ENCODE results near the gene PARP16. TPM values are rescaled to one million over a fixed set of nuclear protein-coding genes. Genes with fewer than 3 reads are reported as not detected.

Gene PARP16
- total RNA-seq, 4 donors from 2014 or later: 7.0 to 23.1 (median 8.1) TPM

DNA sequence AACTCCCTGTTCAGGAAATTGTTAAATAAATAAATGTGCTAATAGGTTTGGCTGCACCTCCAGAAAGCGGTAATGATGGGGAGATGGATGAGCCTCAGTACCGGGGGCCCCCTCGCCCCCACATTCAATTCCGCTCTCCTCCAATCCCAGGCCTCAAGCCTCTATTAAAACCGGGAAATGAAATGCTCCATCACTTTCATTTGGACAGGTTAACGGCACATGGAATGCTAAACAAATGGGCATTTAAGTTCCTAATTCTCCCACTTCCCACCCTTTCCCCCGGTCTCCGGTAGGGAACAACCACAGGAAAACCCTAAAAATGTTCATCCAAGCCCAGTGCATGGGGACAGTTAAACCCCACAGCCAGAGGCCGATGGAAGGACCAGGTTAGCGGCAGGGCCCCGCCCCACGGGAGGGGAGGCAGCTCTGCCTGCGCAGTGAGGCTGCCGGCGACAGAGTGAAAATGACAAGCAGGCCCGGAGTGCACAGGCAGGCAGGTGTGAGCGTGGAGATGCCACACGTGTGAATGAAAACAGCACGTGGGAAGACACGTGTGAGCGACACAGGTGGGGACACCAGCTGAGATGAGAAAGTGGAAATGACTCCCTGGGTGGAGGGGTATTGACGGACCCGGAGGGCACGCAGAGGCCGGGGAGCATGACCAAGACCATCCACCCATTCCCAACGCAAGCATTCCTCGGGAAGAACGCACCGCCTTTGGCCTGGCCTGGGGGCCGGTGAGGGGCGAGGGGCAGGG is 45.9 kb upstream of the PARP16 start:
- Histone ChIP-seq H3K9me3 (no peaks in the 10 kb centered on the region), H3K27me3 (no peaks in the 10 kb centered on the region), H3K4me3 (no peak overlapping the region), H3K4me1 (no peaks in the 10 kb centered on the region), H3K27ac (no peak overlapping the region), H3K36me3 (no peaks in the 10 kb centered on the region)
- TF ChIP-seq POLR2A (IDR thresholded peaks at IDR 0.05): no peak
- TF ChIP-seq, protein P1, sequence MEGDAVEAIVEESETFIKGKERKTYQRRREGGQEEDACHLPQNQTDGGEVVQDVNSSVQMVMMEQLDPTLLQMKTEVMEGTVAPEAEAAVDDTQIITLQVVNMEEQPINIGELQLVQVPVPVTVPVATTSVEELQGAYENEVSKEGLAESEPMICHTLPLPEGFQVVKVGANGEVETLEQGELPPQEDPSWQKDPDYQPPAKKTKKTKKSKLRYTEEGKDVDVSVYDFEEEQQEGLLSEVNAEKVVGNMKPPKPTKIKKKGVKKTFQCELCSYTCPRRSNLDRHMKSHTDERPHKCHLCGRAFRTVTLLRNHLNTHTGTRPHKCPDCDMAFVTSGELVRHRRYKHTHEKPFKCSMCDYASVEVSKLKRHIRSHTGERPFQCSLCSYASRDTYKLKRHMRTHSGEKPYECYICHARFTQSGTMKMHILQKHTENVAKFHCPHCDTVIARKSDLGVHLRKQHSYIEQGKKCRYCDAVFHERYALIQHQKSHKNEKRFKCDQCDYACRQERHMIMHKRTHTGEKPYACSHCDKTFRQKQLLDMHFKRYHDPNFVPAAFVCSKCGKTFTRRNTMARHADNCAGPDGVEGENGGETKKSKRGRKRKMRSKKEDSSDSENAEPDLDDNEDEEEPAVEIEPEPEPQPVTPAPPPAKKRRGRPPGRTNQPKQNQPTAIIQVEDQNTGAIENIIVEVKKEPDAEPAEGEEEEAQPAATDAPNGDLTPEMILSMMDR (IDR thresholded peaks at IDR 0.05): no peak
- DNase-seq: no peak

DNA sequence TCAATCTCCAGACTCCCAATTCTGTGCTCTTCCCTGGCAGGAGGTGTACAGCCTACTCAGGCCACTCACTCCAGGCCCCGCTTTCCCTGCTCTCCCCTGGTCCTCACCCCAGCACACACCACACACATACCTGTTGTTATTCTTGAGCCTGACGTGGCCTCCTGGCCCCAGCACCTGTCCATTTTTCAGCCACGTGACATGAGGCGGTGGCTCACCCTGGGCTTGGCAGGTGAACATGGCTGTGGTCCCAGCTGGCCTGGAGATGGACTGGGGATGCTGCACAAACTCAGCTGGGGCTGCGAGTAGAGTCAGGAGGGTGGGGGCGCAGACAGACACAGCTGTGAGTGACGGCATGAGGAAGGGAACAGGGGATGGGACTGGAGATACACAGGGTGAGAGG is 45.1 kb upstream of the PARP16 start:
- Histone ChIP-seq H3K27ac (no peak overlapping the region), H3K4me3 (no peak overlapping the region), H3K4me1 (no peaks in the 10 kb centered on the region), H3K36me3 (no peaks in the 10 kb centered on the region), H3K9me3 (no peaks in the 10 kb centered on the region), H3K27me3 (no peaks in the 10 kb centered on the region)
- no peak for TF ChIP-seq POLR2A (IDR thresholded peaks at IDR 0.05)
- TF ChIP-seq, protein P1 (IDR thresholded peaks at IDR 0.05): no peak
- DNase-seq: no peak

DNA sequence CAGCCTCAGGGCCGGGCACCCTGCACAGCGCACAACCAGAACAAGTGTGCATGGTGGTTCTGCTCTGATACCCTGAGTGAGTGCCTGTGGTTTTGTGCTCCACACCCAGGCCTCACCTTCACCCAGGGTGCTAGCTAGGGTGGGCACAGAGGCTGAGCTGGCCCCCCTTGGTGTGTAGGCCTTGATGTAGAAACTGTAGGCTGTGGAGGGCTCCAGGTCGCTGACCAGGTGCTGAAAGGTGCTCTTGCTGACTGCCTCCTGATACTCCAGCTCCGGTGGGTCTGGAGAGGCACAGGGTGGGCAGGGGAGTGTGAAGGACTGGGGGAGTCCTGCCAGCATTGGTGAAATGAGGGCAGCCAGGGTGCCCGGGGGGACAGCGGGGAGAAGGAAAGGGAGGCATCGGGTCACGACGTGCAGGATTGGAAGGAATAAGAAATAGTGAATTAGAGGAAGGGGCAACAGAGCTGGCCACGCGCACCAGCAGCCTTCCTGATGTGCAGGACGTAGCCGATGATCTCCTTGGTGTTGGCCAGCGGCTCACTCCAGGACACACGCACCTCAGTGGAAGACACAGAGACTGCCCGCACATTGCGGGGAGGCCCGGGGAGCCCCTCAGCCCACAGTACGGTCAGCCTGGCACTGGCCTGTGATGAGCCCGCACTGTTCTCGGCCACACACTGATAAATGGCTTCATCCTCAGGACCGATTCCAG is 44.4 kb upstream of the PARP16 start:
- no peaks in the 10 kb centered on the region for H3K9me3 ChIP-seq
- no peak for DNase-seq
- no peak overlapping the region for H3K4me3 ChIP-seq
- no peak overlapping the region for H3K27ac ChIP-seq
- TF ChIP-seq, protein P1 (IDR thresholded peaks at IDR 0.05): no peak
- no peak for TF ChIP-seq POLR2A (IDR thresholded peaks at IDR 0.05)
- no peaks in the 10 kb centered on the region for H3K36me3 ChIP-seq
- H3K27me3 ChIP-seq: no peaks in the 10 kb centered on the region
- H3K4me1 ChIP-seq: no peaks in the 10 kb centered on the region

DNA sequence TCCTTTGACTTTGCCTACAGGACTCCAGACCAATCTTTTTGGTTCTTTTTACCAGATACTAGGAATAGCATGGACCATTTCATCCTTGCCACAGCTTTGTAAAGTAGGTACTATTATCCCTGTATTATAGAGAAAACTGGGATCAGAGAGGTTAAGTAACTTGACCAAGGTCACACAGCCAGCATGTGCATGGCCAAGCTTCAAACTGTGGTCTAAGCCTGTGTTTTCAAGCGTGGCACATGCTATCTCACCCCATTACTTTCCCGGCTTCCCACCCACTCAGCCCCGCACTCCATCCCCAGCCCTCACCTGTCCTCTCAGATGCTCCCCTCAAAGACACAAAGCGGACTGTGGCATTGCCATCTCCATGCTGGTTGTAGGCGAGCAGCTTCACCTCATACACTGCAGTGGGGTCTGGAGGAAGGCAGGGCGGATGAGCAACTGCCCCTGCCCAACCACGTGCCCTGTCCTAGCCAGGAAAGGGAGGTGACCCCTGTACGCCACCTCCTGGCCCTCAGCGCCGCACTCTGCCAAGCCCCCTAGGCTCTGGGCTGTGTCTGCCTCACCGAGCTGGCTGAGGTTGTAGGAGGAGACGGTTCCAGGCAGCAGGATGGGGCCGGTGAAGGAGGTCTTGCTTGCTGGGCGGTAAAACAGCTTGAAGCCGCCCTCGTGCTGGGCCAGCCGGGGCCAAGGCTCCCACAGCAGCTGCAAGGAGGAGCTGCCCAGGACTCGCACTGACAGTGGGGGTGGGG is 43.5 kb upstream of the PARP16 start:
- no peak overlapping the region for H3K27ac ChIP-seq
- no peaks in the 10 kb centered on the region for H3K4me1 ChIP-seq
- no peak overlapping the region for H3K4me3 ChIP-seq
- no peaks in the 10 kb centered on the region for H3K36me3 ChIP-seq
- no peaks in the 10 kb centered on the region for H3K9me3 ChIP-seq
- TF ChIP-seq POLR2A (IDR thresholded peaks at IDR 0.05): no peak
- TF ChIP-seq, protein P1 (IDR thresholded peaks at IDR 0.05): no peak
- no peak for DNase-seq
- H3K27me3 ChIP-seq: no peaks in the 10 kb centered on the region

DNA sequence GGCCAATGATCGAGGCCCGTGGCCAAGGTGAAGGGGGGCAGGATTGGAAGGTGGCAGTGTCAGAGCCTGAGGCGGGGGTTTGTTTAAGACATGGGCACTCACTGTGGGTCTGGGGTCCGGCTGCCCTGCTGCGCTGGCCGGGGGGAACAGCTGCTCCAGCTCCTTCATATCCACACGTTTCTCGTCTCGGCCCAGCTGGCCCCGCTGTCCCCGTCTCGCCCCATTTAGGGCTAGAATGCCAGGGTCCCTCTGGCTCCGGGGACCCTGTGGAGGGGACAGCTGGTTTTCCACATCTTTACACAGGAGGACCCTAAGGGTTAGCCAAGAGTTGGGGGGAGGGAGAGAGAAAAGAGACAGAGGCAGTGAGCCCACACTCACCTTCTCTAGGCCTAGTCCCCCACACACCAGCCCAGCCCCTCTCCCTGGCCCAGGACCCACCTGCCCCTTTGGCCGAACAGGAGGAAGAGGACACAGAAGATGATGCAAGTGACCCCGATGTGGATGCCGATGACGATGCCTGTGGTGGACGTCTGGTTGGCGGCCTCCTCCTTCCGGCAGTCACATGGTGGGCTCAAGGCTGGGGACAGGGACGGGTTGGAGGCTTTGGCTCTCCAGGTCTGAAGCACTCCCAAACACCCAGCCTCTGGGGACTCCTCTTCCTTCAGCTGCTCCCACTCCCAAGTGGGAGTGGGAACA is 42.8 kb upstream of the PARP16 start:
- H3K4me3 ChIP-seq: no peak overlapping the region
- no peaks in the 10 kb centered on the region for H3K9me3 ChIP-seq
- no peak overlapping the region for H3K27ac ChIP-seq
- no peaks in the 10 kb centered on the region for H3K36me3 ChIP-seq
- no peaks in the 10 kb centered on the region for H3K4me1 ChIP-seq
- DNase-seq: no peak
- no peak for TF ChIP-seq POLR2A (IDR thresholded peaks at IDR 0.05)
- TF ChIP-seq, protein P1 (IDR thresholded peaks at IDR 0.05): no peak
- no peaks in the 10 kb centered on the region for H3K27me3 ChIP-seq

All from Peyer's patch (tissue), 4 donors.